HG02884 (cell line): ENCODE results near the gene JAM3.
"Not testable (repeated sequence)": the region's sequence is repeated elsewhere in the genome, so short reads cannot be mapped to it uniquely, and the experiment has no call there.

Experiments
- ATAC-seq: cut with Tn5 transposase; IDR thresholded peaks from one replicate; pipeline ENCODE4 v1.9.1; 2021; ENCODE audit warnings: mild to moderate bottlenecking, moderate library complexity; ENCODE audit not compliant: unreplicated experiment

JAM3 gene

GRCh38 chr11:134060316-134060715, 8.6 kb upstream of the JAM3 start:
- no peak for ATAC-seq

GRCh38 chr11:134062265-134063123, 6.4 kb upstream of the JAM3 start:
- no peak for ATAC-seq

GRCh38 chr11:134063124-134063495, 5.8 kb upstream of the JAM3 start:
- ATAC-seq = no peak

GRCh38 chr11:134063991-134064747, 4.7 kb upstream of the JAM3 start:
- no peak for ATAC-seq

GRCh38 chr11:134065381-134065780, 3.5 kb upstream of the JAM3 start:
- ATAC-seq = no peak

- ATAC-seq = no peak
These were observed 1.7 kb upstream of the JAM3 start for GRCh38 chr11:134066943-134067885.

- no peak for ATAC-seq
These were observed 812 bp downstream of the JAM3 start for GRCh38 chr11:134069426-134070341.

- no peak for ATAC-seq
These were observed 1.5 kb downstream of the JAM3 start for GRCh38 chr11:134070342-134070845.

GRCh38 chr11:134071306-134071705, 2.4 kb downstream of the JAM3 start:
- no peak for ATAC-seq

- no peak for ATAC-seq
These were observed 3.0 kb downstream of the JAM3 start for GRCh38 chr11:134071766-134072402.

GRCh38 chr11:134072844-134073243, 4.0 kb downstream of the JAM3 start:
- peak; percentile 43 for ATAC-seq

GRCh38 chr11:134074346-134074745, 5.5 kb downstream of the JAM3 start:
- no peak for ATAC-seq

GRCh38 chr11:134074766-134075165, 5.9 kb downstream of the JAM3 start:
- no peak for ATAC-seq

- no peak for ATAC-seq
These were observed 10.4 kb downstream of the JAM3 start for GRCh38 chr11:134079317-134079716.

GRCh38 chr11:134081258-134081657, 12.4 kb downstream of the JAM3 start:
- not testable (repeated sequence) for ATAC-seq

- ATAC-seq = no peak
These were observed 14.1 kb downstream of the JAM3 start for GRCh38 chr11:134082990-134083389.

- ATAC-seq = no peak
These were observed 17.5 kb downstream of the JAM3 start for GRCh38 chr11:134086376-134086775.

GRCh38 chr11:134092006-134092405, 23.1 kb downstream of the JAM3 start:
- not testable (repeated sequence) for ATAC-seq

GRCh38 chr11:134097166-134097565, 28.3 kb downstream of the JAM3 start:
- ATAC-seq = no peak
